SJCRH30 (cell line): ENCODE data around the gene TDRD1. TPM values are rescaled to one million over a fixed set of nuclear protein-coding genes. Genes with fewer than 3 reads are reported as not detected.

ENCODE experiments used
- DNase-seq, 2 experiments: peaks; one replicate each; pipeline ENCODE4 v3.0.0-alpha.2; 2015 to 2020
- H3K27ac ChIP-seq: fragments of 250-450 bp; sonication (Bioruptor Pico); 2 replicates; pipeline ENCODE4 v1.5.1; 2020; ENCODE audit warnings: mild to moderate bottlenecking, moderate library complexity
- H3K27me3 ChIP-seq: fragments of 250-450 bp; sonication (Bioruptor Pico); 2 replicates; pipeline ENCODE4 v1.5.1; 2020; ENCODE audit warnings: mild to moderate bottlenecking, moderate library complexity
- H3K36me3 ChIP-seq: fragments of 250-450 bp; sonication (Bioruptor Pico); 2 replicates; pipeline ENCODE4 v1.5.1; 2020; ENCODE audit warnings: mild to moderate bottlenecking, moderate library complexity
- H3K4me1 ChIP-seq: fragments of 250-450 bp; sonication (Bioruptor Pico); 2 replicates; pipeline ENCODE4 v1.5.1; 2020; ENCODE audit warnings: mild to moderate bottlenecking, moderate library complexity
- H3K4me3 ChIP-seq: fragments of 250-450 bp; sonication (Bioruptor Pico); 2 replicates; pipeline ENCODE4 v1.5.1; 2020; ENCODE audit warnings: mild to moderate bottlenecking, moderate library complexity
- H3K9me3 ChIP-seq: fragments of 250-450 bp; sonication (Bioruptor Pico); replicated peaks from 2 replicates; pipeline ENCODE4 v1.5.1; 2020; ENCODE audit warnings: mild to moderate bottlenecking, moderate library complexity
- total RNA-seq: library from RNA; depleted of rRNA; stranded (reverse); fragments of >200 nt; shearing (Covaris generic); gene quantifications from 2 replicates; pipeline ENCODE4 v1.2.3, GENCODE V29; 2014

The TDRD1 gene
- total RNA-seq, 1 experiment from 2014 or later: 0.61 TPM

GRCh38 chr10:114256822-114257221 lies 77.7 kb downstream of the TDRD1 start:
- no peaks in the 10 kb centered on the region for H3K27me3 ChIP-seq
- H3K36me3 ChIP-seq: no peaks in the 10 kb centered on the region
- peaks cover 35% of the 10 kb centered on the region for H3K4me1 ChIP-seq
- H3K27ac ChIP-seq: no peak overlapping the region
- peak in 1 of 2 experiments; percentile 29 for DNase-seq
- H3K4me3 ChIP-seq: no peak overlapping the region
- no peaks in the 10 kb centered on the region for H3K9me3 ChIP-seq

- DNase-seq: no peak
- H3K4me3 ChIP-seq: no peak overlapping the region
- H3K36me3 ChIP-seq: no peaks in the 10 kb centered on the region
- H3K27me3 ChIP-seq: no peaks in the 10 kb centered on the region
- no peak overlapping the region for H3K27ac ChIP-seq
- peaks cover 35% of the 10 kb centered on the region for H3K4me1 ChIP-seq
- H3K9me3 ChIP-seq: no peaks in the 10 kb centered on the region
Measured at GRCh38 chr10:114257498-114257897, 78.3 kb downstream of the TDRD1 start.

- H3K36me3 ChIP-seq: no peaks in the 10 kb centered on the region
- DNase-seq: no peak
- H3K4me1 ChIP-seq: peaks cover 35% of the 10 kb centered on the region
- H3K9me3 ChIP-seq: no peaks in the 10 kb centered on the region
- no peaks in the 10 kb centered on the region for H3K27me3 ChIP-seq
- H3K4me3 ChIP-seq: no peak overlapping the region
- no peak overlapping the region for H3K27ac ChIP-seq
Measured at GRCh38 chr10:114258274-114258840, 79.2 kb downstream of the TDRD1 start.

- H3K27me3 ChIP-seq: no peaks in the 10 kb centered on the region
- peaks cover 35% of the 10 kb centered on the region for H3K4me1 ChIP-seq
- DNase-seq: no peak
- no peak overlapping the region for H3K27ac ChIP-seq
- no peaks in the 10 kb centered on the region for H3K9me3 ChIP-seq
- H3K4me3 ChIP-seq: no peak overlapping the region
- H3K36me3 ChIP-seq: no peaks in the 10 kb centered on the region
Measured at GRCh38 chr10:114259824-114260223, 80.7 kb downstream of the TDRD1 start.

- no peak for DNase-seq
- H3K36me3 ChIP-seq: no peaks in the 10 kb centered on the region
- peak overlapping the region; percentile 18; the same call in 1 of the 2 replicates for H3K27ac ChIP-seq
Measured at GRCh38 chr10:114260366-114260765, 81.2 kb downstream of the TDRD1 start.

GRCh38 chr10:114261076-114261475 lies 81.9 kb downstream of the TDRD1 start:
- peaks cover 41% of the 10 kb centered on the region for H3K4me1 ChIP-seq
- H3K27me3 ChIP-seq: no peaks in the 10 kb centered on the region
- H3K36me3 ChIP-seq: no peaks in the 10 kb centered on the region
- H3K4me3 ChIP-seq: no peak overlapping the region
- H3K9me3 ChIP-seq: no peaks in the 10 kb centered on the region
- DNase-seq: peak; percentile 64 to 70
- H3K27ac ChIP-seq: peak overlapping the region; percentile 18; the same call in 1 of the 2 replicates

More at GRCh38 chr10:114260366-114260765, 81.2 kb downstream of the TDRD1 start:
- Histone ChIP-seq H3K4me3 (no peak overlapping the region), H3K9me3 (no peaks in the 10 kb centered on the region), H3K4me1 (peaks cover 38% of the 10 kb centered on the region), H3K27me3 (no peaks in the 10 kb centered on the region)

GRCh38 chr10:114262496-114262895 lies 83.3 kb downstream of the TDRD1 start:
- Histone ChIP-seq H3K27ac (no peak overlapping the region), H3K4me3 (no peak overlapping the region), H3K9me3 (no peaks in the 10 kb centered on the region), H3K36me3 (no peaks in the 10 kb centered on the region), H3K27me3 (no peaks in the 10 kb centered on the region), H3K4me1 (peaks cover 34% of the 10 kb centered on the region)
- DNase-seq: no peak

- peak in 1 of 2 experiments; percentile 20 for DNase-seq
- Histone ChIP-seq H3K4me1 (peaks cover 24% of the 10 kb centered on the region), H3K27me3 (no peaks in the 10 kb centered on the region), H3K4me3 (no peak overlapping the region), H3K9me3 (no peaks in the 10 kb centered on the region), H3K36me3 (no peaks in the 10 kb centered on the region), H3K27ac (no peak overlapping the region)
Measured at GRCh38 chr10:114265392-114266053, 86.4 kb downstream of the TDRD1 start.

GRCh38 chr10:114266521-114266920 lies 87.4 kb downstream of the TDRD1 start:
- H3K27me3 ChIP-seq: no peaks in the 10 kb centered on the region
- peaks cover 24% of the 10 kb centered on the region for H3K4me1 ChIP-seq
- no peak overlapping the region for H3K27ac ChIP-seq
- H3K36me3 ChIP-seq: no peaks in the 10 kb centered on the region
- DNase-seq: peak; percentile 32 to 34
- H3K4me3 ChIP-seq: no peak overlapping the region
- no peaks in the 10 kb centered on the region for H3K9me3 ChIP-seq

- DNase-seq: peak; percentile 44 to 54
- Histone ChIP-seq H3K4me1 (peaks cover 22% of the 10 kb centered on the region), H3K27me3 (no peaks in the 10 kb centered on the region), H3K9me3 (no peaks in the 10 kb centered on the region), H3K27ac (peak overlapping the region; percentile 13), H3K4me3 (no peak overlapping the region), H3K36me3 (no peaks in the 10 kb centered on the region)
Measured at GRCh38 chr10:114271075-114271778, 92.1 kb downstream of the TDRD1 start.

GRCh38 chr10:114271779-114272167 lies 92.6 kb downstream of the TDRD1 start:
- H3K27ac ChIP-seq: peak overlapping the region; percentile 22; the same call in 1 of the 2 replicates
- H3K36me3 ChIP-seq: no peaks in the 10 kb centered on the region
- no peaks in the 10 kb centered on the region for H3K9me3 ChIP-seq
- DNase-seq: peak; percentile 54 to 68
- no peak overlapping the region for H3K4me3 ChIP-seq
- H3K27me3 ChIP-seq: no peaks in the 10 kb centered on the region
- H3K4me1 ChIP-seq: peaks cover 19% of the 10 kb centered on the region

- H3K27me3 ChIP-seq: no peaks in the 10 kb centered on the region
- no peak overlapping the region for H3K27ac ChIP-seq
- H3K9me3 ChIP-seq: no peaks in the 10 kb centered on the region
- no peaks in the 10 kb centered on the region for H3K36me3 ChIP-seq
- H3K4me3 ChIP-seq: no peak overlapping the region
- DNase-seq: no peak
- H3K4me1 ChIP-seq: peaks cover 18% of the 10 kb centered on the region
Measured at GRCh38 chr10:114272696-114273095, 93.5 kb downstream of the TDRD1 start.

GRCh38 chr10:114273910-114274309 lies 94.8 kb downstream of the TDRD1 start:
- H3K9me3 ChIP-seq: no peaks in the 10 kb centered on the region
- no peaks in the 10 kb centered on the region for H3K36me3 ChIP-seq
- no peak for DNase-seq
- no peak overlapping the region for H3K27ac ChIP-seq
- H3K4me3 ChIP-seq: no peak overlapping the region
- H3K27me3 ChIP-seq: no peaks in the 10 kb centered on the region
- H3K4me1 ChIP-seq: peaks cover 18% of the 10 kb centered on the region

GRCh38 chr10:114274616-114275453 lies 95.7 kb downstream of the TDRD1 start:
- Histone ChIP-seq H3K4me1 (peaks cover 18% of the 10 kb centered on the region), H3K9me3 (no peaks in the 10 kb centered on the region)

More at GRCh38 chr10:114274616-114275453, 95.7 kb downstream of the TDRD1 start:
- Histone ChIP-seq H3K27ac (no peak overlapping the region), H3K4me3 (no peak overlapping the region), H3K36me3 (no peaks in the 10 kb centered on the region), H3K27me3 (no peaks in the 10 kb centered on the region)
- DNase-seq: no peak
